Activated CD4-positive, alpha-beta T cell treated with anti-CD3 and anti-CD28 coated beads, Interleukin-2, Interleukin-6, amounts not matched to agents 100 ng/mL and 50 ng/mL, durations not matched to agents 16 hours and 8 hours (primary cell): ENCODE results near the gene ANKS1B.
A peak's percentile ranks its signal among the peaks of the same experiment; 100 is the strongest.

ENCODE experiments used
- DNase-seq: peaks from one replicate; pipeline ENCODE4 v3.0.0-alpha.2; 2020

ANKS1B gene

DNA sequence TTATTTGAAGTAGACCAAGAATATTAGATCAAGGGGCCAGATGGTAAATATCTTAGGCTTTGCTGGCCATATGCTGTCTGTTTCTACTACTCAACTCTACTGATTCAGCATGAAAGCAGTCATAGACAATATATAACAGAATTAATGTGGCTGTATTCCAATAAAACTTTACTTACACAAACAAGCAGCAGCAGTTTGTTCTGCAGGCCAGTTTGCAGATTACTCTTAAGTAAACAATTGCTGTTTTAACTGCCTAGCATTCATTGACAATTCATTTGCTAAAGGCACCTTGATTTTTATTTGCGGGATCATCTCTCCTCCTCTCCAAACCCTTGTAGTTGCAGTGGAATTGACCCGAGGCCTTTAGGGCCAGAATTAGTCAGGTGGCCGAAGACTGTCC lies 431.3 kb downstream of the ANKS1B start:
- DNase-seq, result no peak

- no peak for DNase-seq
Measured at GRCh38 chr12:99552022-99552421, 432.7 kb downstream of the ANKS1B start.

DNA sequence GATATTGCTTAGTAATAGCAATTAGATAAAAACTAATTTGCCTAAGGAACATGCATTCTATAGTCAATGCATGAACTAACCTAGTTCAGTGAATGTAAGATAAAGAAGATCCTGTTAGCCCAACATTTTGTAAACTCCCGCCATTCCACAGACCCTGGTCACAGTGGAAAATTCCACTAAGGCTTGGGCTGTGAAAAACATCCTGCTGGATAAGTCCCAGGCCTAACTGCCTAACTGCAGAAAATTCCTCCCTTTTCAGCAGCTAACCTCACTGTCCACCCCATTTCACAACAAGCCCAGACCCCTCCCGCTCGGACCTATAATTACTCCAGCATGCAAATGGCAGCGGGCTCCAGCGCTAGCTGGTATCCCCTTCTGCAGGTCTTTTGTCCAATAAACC lies 435.1 kb downstream of the ANKS1B start:
- no peak for DNase-seq

GRCh38 chr12:99549196-99549595 lies 435.5 kb downstream of the ANKS1B start:
- DNase-seq, result no peak

- DNase-seq, result no peak
Measured at GRCh38 chr12:99544457-99544856, 440.3 kb downstream of the ANKS1B start.

GRCh38 chr12:99529966-99530365 lies 454.8 kb downstream of the ANKS1B start:
- no peak for DNase-seq

- no peak for DNase-seq
Measured at GRCh38 chr12:99528478-99528877, 456.3 kb downstream of the ANKS1B start.

- no peak for DNase-seq
Measured at GRCh38 chr12:99523853-99524252, 460.9 kb downstream of the ANKS1B start.

DNA sequence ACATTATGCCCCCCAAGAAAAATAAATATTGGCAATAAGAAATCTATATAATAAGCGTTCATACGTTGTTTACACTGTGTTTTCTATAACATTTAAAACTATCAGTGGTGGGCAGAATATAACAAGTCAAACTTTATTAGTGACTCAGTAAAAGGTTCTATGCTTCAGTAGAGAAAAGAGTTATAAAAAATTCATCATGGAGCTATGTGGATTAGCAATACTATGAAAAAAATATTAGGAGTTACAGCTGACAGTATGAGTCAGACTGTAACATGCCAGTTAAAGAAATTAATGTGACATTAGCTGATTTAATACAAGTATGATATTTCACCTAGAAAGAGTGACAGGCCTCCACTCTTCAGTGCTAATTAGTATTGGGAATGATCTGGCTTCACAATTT lies 462.3 kb downstream of the ANKS1B start:
- DNase-seq, result no peak

GRCh38 chr12:99521664-99522063 lies 463.1 kb downstream of the ANKS1B start:
- no peak for DNase-seq

GRCh38 chr12:99513066-99513465 lies 471.7 kb downstream of the ANKS1B start:
- DNase-seq, result no peak

- DNase-seq, result no peak
Measured at GRCh38 chr12:99505805-99506204, 478.9 kb downstream of the ANKS1B start.

DNA sequence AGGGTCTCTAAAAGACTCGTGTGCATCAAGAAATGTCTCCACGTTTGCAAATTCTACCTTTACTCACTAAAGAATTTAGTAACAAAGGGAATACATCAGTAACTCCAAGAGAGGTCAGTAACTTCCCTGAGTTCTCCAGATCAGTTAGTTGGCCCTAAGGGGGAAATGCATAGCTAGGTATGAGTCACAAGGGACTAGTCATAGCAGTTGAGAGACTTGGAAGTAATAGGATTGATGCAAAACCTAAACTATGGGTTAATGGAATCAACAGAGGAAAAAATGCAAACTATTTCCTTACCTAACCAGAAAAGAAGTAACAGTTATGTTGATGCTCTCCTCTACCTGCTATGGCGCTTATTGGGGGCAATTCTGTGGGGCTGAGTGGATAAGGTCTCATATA lies 486.0 kb downstream of the ANKS1B start:
- DNase-seq, result no peak

- DNase-seq, result no peak
Measured at GRCh38 chr12:99495799-99496198, 488.9 kb downstream of the ANKS1B start.

- DNase-seq, result no peak
Measured at GRCh38 chr12:99493197-99493596, 491.5 kb downstream of the ANKS1B start.

GRCh38 chr12:99486277-99486676 lies 498.5 kb downstream of the ANKS1B start:
- DNase-seq, result no peak

DNA sequence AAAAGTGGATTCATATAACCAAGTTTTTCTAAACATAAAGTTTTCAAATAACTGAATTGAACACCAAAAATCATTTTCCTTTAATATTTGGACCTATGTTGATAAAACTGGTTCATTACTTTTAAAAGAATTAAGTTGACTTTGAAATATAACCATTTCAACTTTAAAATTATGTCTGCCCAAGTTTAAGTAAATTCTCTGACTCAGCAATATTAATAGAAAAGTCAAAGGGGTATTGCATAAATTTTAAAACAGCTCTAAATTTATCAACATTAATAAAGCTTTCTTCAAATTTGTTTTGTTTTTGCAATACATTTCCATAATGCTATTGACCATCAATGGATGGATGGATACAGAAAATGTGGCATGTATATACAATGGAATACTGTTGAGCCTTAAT lies 505.6 kb downstream of the ANKS1B start:
- DNase-seq, result no peak

GRCh38 chr12:99476956-99477355 lies 507.8 kb downstream of the ANKS1B start:
- DNase-seq, result no peak

DNA sequence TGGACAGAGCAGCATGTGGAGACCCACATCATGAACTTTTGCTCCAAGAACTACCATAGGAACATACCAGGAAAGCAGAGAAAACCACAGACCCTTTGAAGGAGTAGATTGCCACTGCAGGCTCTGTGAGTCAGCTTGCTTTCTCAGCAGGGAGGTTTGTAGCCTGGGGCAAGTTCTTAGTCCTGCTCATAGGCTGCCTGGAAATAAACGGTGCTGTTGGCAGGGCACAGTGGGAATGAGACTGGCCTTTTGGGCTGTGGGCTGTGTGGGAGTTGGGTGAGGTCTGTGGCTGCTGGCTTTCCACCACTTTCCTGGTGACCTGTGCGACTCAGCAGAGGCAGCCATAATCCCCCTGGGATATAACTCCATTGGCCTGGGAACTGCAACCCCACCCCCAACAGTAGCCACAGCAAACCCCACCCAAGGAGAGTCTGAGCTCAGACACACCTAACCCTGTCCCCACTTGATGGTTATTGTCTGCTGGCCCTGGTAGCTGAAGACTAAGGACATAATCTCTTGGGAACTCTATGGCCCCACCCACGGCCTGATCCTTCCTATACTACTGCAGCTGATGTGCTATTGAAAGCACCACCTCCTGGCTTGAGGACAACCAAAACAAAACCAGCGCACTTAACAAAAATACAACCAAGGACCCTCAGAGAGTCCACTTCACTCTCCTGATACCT lies 529.2 kb downstream of the ANKS1B start:
- DNase-seq, result no peak

DNA sequence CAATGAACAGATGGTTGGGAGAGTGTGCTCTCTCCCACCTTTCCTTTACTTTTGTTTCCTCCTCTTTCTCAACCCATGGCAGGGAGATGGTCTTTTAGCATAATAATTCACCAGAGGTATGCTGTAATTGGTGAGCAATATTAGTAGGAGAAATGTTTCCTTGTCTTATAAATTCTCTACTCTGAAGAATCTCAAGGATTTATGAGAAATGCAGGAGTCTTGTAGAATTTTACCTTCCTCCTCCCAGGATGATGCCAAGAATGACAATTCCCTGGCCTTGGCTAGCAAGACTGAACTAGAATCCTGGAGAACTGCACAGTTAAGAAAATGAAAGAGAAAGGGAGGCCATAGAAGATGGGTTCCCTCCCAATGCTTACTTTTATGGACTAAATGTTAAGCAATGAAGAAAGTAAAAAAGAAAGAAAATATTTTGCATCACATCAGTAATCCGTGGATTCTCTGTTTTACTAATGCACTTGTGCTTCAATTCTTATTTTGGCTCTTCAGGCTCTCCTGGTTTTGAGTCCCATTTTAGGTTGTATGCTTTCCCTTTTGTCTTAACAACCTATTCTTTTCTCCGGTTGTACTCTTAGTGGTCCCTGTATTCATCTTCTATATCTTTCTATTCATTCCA lies 530.1 kb downstream of the ANKS1B start:
- DNase-seq, result no peak

- no peak for DNase-seq
Measured at GRCh38 chr12:99453836-99454538, 530.7 kb downstream of the ANKS1B start.

DNA sequence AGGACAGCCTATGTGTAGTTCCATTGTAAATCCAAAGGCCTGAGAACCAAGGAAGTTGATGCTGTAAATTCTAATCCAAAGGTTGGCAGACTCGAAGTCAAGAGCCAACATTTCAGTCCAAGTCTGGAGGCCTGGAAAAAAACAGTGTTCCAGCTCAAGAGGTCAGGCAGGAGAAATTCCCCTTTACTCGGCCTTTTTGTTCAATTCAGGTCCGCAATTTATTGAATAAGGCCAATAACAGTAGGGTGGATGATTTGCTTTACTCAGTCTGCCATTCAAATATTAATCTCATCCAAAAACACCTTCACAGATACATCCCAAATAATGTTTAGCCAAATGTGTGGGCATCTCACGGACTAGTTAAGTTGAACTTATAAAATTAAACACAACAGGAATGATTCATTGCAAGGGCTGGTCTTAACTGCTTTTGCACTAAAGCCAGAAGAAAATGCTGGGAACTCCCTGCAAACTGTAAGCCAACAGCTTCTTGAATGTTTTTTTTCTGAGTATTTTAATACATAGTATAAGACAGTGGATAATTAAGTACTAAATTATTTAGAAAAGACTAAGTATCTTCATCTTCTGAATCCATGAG lies 534.6 kb downstream of the ANKS1B start:
- no peak for DNase-seq

GRCh38 chr12:99444859-99445316 lies 539.8 kb downstream of the ANKS1B start:
- peak; percentile 57 for DNase-seq

DNA sequence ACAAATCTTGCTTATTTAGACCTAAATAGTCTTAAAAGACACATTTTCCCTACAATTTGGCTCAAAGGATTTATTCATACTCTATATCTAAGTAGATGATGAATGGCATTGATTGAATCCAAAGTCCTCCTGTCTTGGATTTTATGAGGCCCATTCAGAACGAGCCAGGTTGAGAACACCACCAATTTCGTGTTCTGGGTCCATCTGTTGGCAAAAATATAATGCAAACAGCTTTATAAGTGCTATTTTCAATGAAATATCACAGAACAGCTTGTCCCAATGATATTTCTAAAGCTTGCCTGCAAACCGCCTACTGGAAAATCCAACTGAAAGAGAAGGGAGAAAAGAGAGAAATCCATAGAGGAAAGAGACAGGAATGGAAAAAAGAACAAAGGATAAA lies 542.0 kb downstream of the ANKS1B start:
- no peak for DNase-seq
